Glomerular visceral epithelial cell (primary cell): Measurements from ENCODE around the gene TAS2R60.
"Not testable (repeated sequence)": the region's sequence is repeated elsewhere in the genome, so short reads cannot be mapped to it uniquely, and the experiment has no call there.

Source experiments
- DNase-seq: peaks from one replicate; pipeline ENCODE4 v3.0.0-alpha.2; 2016; ENCODE audit errors: extremely low spot score

Gene TAS2R60, protein sequence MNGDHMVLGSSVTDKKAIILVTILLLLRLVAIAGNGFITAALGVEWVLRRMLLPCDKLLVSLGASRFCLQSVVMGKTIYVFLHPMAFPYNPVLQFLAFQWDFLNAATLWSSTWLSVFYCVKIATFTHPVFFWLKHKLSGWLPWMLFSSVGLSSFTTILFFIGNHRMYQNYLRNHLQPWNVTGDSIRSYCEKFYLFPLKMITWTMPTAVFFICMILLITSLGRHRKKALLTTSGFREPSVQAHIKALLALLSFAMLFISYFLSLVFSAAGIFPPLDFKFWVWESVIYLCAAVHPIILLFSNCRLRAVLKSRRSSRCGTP

DNA sequence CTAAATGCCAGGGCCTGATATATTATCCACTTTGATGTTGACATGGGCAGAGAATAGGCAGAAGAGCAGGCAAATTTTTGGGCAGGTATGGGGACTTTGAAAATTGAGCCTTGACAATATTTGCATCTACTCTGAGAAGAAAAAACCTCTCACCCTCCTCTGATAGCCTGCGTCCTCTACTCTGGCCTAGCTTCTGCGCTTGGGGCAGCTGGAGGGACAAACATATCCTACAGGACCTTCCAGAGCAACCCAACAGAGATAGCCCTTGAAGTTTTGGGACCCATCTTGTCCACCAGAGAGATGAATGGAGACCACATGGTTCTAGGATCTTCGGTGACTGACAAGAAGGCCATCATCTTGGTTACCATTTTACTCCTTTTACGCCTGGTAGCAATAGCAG is at the start of gene TAS2R60:
TSS of gene TAS2R60 (plus strand) at position 301 of the 400 bp plus-strand sequence. CDS start at position 301, 0 bp downstream.
- no peak for DNase-seq

DNA sequence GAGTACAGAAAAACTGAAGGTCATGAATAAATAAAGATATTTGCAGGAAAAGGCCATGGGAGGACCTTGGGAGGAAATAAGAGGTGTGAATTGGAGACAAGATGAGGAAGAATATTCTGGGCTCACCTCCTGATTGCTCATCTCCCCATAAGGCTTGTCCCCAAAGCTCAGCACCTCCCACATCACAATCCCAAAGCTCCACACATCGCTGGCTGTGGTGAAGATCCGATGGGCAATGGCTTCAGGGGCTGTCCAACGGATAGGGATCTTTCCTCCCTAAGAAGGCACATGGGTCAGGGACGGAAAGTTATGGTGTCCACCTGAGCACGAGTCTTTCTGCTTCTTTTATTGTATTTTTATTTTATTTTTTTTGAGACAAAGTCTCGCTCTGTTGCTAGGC is 49.2 kb upstream of the TAS2R60 start:
- DNase-seq: no peak

DNA sequence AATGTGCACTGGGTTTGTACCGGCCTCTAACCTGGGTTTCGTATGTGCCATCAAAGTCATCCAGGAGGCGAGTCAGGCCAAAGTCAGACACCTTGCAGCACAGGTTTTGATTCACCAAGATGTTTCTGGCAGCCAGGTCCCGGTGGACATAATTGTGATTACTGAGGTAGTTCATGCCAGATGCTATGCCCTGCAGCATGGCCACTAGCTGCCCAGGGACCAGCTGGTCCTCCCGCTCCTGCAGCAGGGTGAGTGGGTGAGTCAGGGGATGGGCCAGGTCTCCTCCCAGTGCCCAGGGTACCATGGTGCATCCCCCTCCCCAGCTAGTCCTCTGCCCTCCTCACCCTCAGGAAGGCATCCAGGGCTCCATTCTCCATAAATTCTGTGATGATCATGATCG is 48.5 kb upstream of the TAS2R60 start:
- DNase-seq: no peak

DNA sequence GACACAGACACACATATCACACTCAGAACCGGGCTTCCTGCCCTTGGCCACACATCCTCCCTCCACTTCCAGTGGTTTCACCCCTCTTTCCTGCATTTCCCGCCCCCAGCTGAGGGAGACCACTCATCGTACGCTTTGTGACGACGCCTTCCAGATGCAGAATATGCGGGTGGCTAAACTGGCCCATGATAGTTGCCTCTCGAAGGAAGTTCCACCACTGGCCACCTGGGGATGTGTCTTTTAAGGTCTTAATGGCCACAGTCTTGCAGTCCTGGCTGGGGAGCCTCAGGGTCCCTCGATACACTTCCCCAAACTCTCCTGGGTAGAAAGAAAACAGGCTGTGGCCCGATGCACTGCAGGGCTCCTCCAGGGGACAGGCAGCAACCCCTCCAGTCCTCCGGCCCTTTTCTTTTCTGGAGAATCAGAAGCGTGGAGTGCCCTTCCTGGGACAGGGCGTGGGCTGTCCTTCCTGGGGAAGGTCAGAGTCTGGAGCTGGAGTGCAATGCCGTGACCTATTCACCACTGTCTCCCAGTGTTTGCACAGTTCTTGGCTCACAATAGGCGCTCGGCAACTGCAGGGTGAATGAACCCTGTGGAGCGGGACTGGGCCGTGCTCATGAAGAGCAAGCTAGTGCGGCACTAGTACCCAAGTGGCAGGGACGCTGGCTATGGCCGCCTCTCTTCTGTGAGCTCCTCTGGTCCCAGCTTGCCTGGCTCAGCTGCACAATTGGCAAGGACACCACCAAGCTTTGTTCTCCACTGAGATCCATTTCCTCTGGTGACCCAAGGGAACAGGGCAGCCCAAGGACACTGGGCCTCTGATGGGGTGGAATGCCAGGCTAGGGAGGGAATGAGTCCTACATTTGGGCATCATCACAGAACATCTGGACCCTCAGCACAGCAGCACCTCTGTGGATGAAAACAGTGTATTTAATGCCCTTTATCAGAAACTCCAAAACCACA is 47.8 kb upstream of the TAS2R60 start:
- no peak for DNase-seq

DNA sequence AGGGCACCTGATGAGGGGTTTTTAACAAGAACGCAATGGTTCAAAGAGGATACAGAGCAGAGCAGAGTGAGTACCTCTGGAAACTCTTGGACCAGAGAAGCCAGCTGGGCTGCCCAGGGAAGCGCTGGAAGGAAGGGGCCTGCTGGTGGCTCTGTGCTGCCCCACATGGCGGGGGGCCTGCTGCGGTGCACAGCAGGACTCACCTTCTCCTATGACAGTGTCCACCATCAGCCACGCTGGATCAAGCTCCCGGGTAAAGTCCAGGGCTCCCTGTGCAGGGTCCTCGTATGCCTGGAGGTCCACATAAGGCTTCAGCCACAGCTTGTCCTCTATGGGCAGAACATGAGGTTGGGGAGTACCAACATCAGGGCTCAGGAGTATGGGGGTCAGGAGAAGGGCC is 47.1 kb upstream of the TAS2R60 start:
- DNase-seq: no peak

DNA sequence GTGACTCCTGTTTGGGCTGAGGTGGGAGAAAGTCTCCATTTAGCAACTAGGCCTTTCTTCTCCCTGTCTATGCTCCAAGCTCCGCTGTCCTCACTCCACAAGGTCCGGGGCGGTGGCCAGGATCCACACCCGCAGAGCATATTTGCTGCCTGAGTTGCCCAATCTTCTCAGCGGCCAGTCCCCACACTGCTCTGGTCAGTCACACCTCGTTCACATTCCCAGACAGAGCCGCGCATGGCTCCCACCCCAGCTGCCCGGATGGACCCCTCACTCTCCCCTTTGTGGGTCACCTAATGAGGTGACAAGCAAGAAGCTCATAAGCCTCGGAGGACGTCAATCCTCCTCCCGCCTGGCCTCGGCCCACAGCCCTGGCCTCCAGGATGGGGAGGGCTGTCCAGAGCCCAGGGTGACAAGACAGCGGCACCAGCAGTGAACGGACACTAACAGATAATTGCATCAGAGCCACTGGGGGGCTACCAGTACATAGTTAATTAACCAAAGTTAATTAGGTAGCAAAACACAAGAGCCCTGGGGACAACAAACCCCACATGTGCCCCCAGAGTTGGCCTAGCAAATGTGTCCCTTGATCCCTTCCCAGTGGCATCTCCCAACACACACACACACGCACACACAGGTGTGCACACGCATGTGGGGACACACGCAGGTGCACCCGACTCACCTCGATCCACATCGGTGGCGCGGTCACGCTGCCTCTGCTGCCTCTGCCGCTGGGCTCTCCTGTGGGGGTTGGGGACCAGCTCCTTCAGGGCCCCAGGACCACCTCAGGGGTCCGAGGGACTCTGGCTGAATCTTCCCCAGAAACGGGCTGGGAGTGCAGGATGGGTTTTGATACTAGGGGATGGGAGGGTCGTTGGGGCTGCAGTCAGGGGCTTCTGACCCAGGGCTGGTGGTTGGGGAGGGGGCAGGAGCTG is 46.4 kb upstream of the TAS2R60 start:
- no peak for DNase-seq

DNA sequence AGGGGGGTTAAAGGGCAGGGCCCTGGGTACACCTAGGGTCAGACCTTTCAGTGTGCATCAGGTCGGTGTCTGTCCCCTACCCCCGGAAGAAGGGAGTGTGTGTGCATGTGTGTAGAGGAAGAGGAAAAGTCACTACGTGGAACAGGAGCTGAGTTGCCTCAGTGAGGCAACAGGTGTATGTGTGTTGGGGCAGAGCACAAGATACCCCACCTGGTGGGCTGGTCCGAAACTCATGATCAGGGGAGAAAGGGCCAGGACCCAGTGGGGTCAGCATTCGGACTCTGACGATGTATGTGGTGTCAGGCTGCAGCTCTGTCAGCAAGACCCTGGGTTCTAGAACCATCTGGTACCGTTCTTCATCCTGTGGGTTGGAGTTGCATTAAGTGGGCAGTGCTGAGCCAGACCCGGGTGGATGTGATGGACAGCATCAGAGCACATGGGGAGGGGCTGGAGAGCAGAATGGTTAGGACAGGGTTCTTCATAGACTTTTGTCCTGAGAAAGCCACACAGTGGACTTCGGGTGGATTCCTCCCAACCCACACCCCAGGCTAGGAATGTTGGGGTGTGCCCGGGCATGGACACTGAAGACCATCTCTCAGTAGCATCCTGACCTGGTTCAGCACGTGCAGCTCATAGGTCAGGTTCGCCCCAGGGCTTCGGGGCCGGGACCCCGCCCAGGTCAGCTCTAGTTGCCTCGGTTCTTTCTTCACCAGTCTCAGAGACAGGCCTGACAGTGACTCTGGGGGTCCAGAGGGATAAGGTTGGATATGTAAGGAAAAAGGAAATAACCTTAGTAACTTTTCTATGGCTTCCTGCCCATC is 45.3 kb upstream of the TAS2R60 start:
- no peak for DNase-seq

DNA sequence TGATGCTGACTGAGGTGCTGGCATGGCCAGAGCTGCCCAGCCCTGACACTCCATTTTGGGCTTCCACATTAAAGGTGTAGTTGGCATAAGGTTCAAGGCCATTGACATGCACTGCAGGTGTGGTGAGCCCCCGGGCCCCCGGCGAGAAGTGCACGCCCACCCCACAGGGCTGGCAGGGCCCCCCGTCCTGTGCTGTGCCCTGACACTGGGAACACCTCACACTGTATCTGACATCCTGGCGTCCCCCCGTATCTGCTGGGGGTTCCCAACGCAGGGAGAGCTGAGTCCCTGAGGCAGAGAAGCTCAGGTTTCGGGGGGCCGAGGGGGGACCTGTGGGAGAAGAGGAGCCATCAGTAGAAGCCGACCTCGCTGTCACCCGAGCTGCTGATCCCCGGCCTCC is 44.6 kb upstream of the TAS2R60 start:
- DNase-seq: no peak

DNA sequence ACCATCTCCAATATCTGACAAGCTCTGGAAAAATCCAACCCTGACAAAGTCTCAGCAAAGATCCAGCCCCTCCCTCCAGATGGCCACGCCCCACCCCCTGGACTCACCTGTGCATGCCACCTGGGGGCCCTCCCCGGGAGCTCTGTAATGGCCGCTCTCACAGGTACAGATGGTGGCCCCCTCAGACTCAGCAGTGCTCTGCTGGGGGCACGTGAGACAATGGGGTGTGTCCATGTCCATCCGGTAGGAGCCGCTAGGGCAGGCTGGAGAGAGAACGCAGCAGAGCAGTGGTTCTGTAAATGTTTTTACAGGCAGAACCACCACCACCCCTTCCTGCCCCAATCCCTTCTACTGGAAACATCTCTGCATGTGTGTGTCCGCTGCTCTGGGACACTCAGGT is 44.1 kb upstream of the TAS2R60 start:
- no peak for DNase-seq

DNA sequence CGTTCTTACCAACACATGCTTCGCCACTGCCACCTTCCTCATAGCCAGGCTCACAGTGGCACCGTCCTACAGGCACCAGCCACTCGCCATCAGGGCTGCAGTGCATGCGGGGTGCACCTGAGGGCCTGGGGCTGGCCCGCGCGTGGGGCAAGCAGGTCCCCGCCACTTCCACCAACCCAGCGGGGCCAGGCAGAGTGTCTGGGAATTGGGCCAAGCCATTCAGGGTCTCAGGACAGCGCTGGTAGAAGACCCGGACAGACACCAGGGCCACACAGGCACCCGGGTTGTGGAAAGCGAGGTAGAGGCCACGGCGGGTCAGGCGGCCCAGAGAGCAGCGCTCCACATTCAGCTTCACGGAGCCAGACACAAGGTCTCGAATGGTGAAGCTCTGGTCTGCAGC is 43.6 kb upstream of the TAS2R60 start:
- no peak for DNase-seq

DNA sequence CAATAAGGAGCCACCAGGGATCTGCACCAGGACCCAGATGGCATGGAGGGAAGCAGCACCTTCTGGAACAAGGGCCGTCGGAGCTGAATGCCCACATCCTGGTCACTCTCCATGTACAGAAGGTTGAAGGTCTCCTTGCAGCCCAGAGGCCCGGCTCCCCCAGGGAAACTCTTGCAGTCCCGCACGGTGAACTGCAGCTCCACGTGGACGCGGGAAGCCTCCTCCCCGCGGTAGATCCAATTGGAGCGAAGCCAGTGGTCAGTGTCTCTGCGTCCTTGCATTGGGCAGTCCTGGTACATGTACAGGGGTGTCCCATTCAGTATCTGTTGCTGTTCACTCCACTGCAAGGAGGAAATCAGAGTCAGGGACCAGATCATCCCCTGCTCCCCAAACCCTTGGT is 42.0 kb upstream of the TAS2R60 start:
- DNase-seq: no peak

DNA sequence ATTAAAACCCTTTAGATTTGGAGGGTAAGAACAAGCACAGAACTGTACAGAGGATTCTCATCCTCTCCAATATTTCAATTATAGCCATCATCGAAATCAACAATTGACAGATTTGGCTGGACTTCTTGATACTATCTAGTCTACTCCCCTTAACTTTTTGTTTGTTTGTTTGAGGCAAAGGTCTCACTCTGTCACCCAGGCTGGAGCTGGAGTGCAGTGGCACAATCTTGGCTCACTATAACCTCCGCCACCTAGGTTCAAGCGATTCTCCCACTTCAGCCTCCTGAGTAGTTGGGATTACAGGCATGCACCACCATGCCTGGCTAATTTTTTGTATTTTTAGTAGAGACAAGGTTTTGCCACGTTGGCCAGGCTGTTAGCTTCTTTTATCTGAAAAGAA is 41.0 kb upstream of the TAS2R60 start:
- DNase-seq: not testable (repeated sequence)

DNA sequence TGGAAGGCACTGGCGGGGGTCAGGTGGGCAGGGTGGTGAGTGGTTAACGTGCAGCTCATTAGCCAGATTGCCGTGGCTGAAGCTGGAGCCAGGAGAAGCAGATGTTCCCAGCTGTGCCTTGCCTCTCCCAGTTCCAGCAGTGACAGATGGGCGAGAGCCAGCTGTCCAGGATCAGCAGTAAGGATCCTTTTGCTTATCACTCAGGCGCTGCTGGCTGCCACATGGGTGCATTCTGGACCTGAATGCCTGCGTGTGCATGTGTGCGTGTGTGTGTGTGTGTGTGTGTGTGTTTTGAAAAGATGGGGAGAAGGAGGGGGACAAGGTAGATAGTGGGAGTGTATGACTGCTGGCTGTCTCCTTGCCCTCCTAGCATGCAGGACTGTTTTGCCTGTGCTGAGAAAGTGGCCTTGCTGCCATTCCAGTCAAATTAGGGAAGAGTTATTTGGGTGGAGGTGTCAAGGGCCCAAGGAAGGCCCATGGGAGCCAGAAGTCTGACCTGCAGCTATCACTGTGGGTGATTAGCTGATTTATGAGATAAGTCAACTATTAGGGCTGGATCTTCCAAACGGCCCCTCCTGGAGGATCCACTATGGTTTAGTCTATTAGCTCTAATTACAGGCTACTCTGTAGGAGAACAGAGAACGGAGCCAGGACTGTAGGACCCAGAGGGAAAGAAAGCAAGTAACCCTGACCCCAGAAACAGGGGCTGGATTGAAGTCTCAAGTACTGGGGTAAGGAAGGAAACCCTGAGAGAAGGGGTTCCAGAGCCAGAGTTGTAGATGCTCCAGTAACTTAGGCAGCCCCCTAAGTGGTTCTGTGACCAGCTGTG is 37.9 kb upstream of the TAS2R60 start:
- no peak for DNase-seq

DNA sequence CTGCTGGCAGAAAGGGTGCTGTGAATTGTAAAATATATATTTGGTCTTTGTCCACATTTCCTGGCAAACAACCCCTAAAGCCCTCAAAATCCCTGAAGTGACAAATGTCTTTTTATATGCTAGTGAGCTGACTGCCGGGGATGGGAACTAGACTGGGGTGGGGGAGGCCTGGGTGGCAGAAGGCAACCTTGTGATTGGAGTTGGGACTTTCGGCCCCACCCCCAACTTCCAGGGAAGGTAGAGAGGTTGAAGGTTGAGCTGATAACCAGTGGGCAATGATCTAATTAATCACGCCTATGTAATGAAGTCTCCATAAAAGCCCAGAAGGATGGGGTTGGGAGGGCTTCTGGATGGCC is 37.3 kb upstream of the TAS2R60 start:
- DNase-seq: no peak

DNA sequence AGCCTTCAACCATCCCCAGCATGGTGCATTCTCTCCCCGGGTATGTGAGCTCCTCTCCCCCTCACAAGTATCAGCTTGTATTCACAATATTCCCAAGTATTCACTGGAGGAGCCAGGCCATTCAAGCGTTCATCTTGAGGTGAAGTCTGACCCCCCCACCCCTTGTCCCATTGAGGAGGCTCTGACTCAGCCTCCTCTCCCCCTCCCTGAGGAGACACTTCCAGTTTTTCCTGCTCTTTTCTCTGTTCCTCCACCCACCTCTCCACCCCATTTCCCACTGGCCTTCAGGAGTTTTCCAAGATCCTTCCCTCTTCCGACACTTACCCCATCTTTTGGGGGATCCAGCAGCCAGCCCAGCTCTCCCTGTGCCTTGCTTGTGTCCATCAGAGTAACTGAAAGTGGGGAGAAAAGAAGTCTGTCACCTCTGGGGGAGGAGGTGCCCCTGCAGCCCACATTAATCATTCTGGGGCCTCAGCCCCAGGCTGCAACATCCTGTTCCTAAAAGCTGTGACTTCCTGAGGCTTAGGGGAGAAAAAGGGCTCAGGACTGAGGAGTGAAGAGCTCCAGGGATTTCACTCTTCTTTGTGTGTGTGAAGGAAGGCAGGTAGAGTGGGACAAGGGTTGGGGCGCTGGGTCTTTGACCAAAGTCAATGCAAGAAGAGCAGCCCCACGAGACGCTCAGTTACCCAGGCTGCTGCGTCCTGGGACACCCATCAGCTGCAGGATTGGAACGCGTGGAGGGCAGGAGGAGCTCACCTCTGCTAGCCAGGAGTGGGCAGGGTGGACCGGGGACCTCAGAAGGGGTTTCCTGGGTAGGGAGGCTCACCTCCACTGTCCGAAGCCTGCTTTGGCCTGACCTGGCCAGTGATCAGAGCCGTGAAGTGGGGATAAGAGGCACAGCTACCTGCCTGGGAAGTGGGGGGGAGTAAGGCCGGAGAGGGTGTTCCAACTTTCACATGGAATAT is 35.7 kb upstream of the TAS2R60 start:
- no peak for DNase-seq

DNA sequence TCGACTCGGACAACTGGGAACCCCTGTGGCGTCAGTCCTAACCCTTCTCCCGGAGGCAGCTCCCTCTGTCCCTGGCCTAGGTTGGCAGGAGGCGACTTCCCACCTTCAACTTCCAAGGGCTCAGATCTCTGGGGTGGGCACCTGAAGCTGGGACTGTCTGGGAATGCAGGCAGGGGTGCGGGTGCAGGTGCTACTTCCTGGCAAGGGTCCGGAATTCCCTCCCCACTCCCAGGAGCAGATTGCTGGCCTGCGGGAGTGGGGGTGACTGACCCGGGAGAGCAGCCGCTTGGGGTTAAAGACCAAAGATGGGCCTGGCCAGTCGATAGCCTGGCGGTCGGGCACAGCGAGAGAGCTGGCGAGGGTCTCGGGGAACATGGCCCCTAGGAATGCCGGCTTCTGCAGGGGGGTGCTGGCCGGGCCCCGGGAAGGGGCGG is 35.0 kb upstream of the TAS2R60 start:
- DNase-seq: no peak

DNA sequence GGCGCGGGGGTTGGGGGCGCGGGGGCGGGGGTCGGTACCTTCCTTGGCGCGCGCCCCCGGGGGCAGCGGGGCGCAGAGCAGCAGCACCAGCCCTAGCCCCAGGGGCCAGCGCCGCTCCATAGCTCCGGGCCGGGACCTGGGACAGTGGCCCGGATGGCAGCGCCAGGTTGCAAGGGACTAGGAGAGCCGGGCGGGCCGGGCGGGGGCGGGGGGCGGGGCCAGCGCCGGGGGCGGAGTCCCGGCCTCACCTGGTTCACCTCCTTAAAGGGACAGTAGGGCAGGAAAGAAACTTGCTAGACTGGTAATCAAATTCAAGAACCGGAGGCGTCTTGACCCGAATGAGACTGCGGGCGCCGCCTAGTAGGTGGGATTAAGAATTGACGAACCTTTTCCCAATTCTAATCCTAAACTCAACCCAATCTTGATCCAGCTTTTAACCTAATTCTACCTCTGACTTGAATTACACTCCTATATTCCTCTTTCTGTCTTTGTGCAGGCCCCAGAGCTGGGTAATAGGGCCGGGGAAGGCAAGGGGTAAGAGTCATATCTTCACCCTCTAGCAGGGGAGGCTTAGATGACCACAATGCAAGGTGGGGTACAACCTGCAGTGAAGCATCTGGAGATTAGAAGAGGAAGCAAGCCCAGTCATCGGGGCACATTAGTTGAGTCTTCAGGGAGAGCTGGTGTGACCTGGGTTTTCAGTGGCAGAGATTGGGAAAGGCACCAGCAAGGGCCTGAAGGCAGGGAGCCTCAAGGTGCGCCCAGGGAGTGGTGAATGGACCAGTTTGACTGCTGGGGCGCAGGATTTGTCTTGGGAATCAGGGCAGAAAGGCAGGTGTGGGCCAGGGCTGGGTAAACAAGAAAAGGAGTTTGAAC is 34.3 kb upstream of the TAS2R60 start, which contains the start of gene EPHA1:
TSS of gene EPHA1 (minus strand) at position 171 of the 876 bp plus-strand sequence. CDS start at position 120, 51 bp downstream.
- DNase-seq: no peak

DNA sequence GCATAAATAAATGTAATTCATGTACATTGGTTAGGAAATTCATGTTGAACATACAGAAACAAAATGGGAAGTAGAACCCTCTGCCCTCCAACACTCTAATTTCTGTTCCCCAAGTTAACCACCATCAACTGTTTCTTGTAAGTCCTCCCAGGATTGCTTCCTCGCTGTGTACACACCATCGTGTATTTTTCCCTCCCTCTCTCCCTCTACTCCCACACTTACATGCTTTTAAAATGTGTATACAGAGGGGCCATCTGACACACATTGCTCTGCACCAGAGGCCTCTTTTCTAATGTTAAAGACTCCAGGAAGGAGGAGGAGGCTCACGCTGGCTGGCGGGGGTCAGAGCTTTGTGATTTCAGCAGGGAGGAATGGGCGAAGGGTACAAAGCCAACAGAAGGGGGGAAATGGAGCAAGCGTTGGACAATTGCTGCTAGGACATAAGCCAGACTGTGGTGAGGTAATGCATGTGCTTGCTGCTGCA is 32.7 kb upstream of the TAS2R60 start:
- no peak for DNase-seq
